ENCODE results near the gene TXNIP. TPM values are rescaled to one million over a fixed set of nuclear protein-coding genes. Genes with fewer than 3 reads are reported as not detected.

TXNIP gene
- total and polyA plus RNA-seq, 2 donors from 2014 or later, result 356 to 1,197 TPM

- Histone ChIP-seq H3K27ac (ENCODE audit: low read depth in 2 of 2, low read length in 2 of 2) (peak overlapping the region; percentile 84 to 94), H3K4me1 (ENCODE audit: control insufficient read depth in 2 of 3, insufficient read depth in 2 of 3, low read depth in 1 of 3, low read length in 3 of 3) (peaks cover 4 to 45% (median 39%) of the 10 kb centered on the region in 3 donors), H3K27me3 (ENCODE audit: control insufficient read depth, insufficient read depth, low read length) (no peaks in the 10 kb centered on the region), H3K9me3 (ENCODE audit: control insufficient read depth in 2 of 3, insufficient read depth in 1 of 3, low read length in 3 of 3) (no peaks in the 10 kb centered on the region), H3K36me3 (ENCODE audit: control insufficient read depth in 2 of 3, insufficient read depth in 3 of 3, low read length in 3 of 3) (no peaks in the 10 kb centered on the region), H3K4me3 (ENCODE audit: low read length in 3 of 3) (no peak overlapping the region), H3K9ac (ENCODE audit: low read length in 3 of 3) (peak overlapping the region in 2 of 3 donors; percentile 7 to 22)
- FAIRE-seq, result no peak
- intact Hi-C loops (cut with DNase I), result no loop called here
- DNase-seq, result no peak
- no peak for TF ChIP-seq CTCF (IDR thresholded peaks at IDR 0.05; ENCODE audit: borderline replicate concordance, extremely low read depth, insufficient read depth)
Observed at GRCh38 chr1:145983960-145984830, 12.2 kb downstream of the TXNIP start.

DNA sequence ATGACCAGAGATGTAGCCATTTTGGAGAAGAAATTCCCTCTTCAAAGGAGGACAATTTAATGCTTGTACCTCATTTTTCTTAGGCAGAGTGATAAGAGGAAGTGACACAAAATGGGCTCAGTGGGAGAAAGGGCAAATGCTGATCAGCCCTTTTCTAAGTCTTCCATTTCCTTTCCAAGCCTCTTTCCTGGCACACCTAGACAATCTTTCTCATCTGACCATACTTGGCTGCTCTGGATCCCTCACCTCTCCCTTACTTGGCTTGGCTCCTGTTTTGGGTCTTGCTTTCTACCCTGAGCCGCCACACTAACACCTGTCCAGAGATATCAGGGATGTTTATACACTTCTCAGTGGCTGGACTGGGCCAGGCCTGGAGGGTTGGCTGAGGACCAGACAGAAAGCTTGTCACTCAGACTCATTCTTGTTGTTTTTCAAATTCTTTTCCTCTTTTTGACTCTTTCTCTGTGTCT lies 13.1 kb downstream of the TXNIP start:
- intact Hi-C loops (cut with DNase I), result no loop called here
- no peaks in the 10 kb centered on the region for H3K27me3 ChIP-seq (ENCODE audit: control insufficient read depth, insufficient read depth, low read length)
- no peak overlapping the region for H3K4me3 ChIP-seq (ENCODE audit: low read length in 3 of 3)
- peak overlapping the region in 1 of 3 donors; percentile 25 for H3K9ac ChIP-seq (ENCODE audit: low read length in 3 of 3)
- no peaks in the 10 kb centered on the region for H3K9me3 ChIP-seq (ENCODE audit: control insufficient read depth in 2 of 3, insufficient read depth in 1 of 3, low read length in 3 of 3)
- no peaks in the 10 kb centered on the region for H3K36me3 ChIP-seq (ENCODE audit: control insufficient read depth in 2 of 3, insufficient read depth in 3 of 3, low read length in 3 of 3)
- FAIRE-seq, result no peak
- H3K27ac ChIP-seq (ENCODE audit: low read depth in 2 of 2, low read length in 2 of 2), result peak overlapping the region; percentile 75 to 94
- no peak for DNase-seq
- H3K4me1 ChIP-seq (ENCODE audit: control insufficient read depth in 2 of 3, insufficient read depth in 2 of 3, low read depth in 1 of 3, low read length in 3 of 3), result peaks cover 13 to 55% (median 47%) of the 10 kb centered on the region in 3 donors
- TF ChIP-seq CTCF (IDR thresholded peaks at IDR 0.05; ENCODE audit: borderline replicate concordance, extremely low read depth, insufficient read depth), result no peak

GRCh38 chr1:145982010-145982723 lies 14.2 kb downstream of the TXNIP start:
- Histone ChIP-seq H3K9ac (ENCODE audit: low read length in 3 of 3) (peak overlapping the region in 1 of 3 donors; percentile 25), H3K36me3 (ENCODE audit: control insufficient read depth in 2 of 3, insufficient read depth in 3 of 3, low read length in 3 of 3) (no peaks in the 10 kb centered on the region), H3K9me3 (ENCODE audit: control insufficient read depth in 2 of 3, insufficient read depth in 1 of 3, low read length in 3 of 3) (no peaks in the 10 kb centered on the region), H3K4me1 (ENCODE audit: control insufficient read depth in 2 of 3, insufficient read depth in 2 of 3, low read depth in 1 of 3, low read length in 3 of 3) (peaks cover 20 to 62% (median 58%) of the 10 kb centered on the region in 3 donors), H3K27me3 (ENCODE audit: control insufficient read depth, insufficient read depth, low read length) (no peaks in the 10 kb centered on the region), H3K4me3 (ENCODE audit: low read length in 3 of 3) (no peak overlapping the region), H3K27ac (ENCODE audit: low read depth in 2 of 2, low read length in 2 of 2) (peak overlapping the region; percentile 75 to 94)
- intact Hi-C loops (cut with DNase I), result no loop called here
- FAIRE-seq (no peak), DNase-seq (no peak)
- TF ChIP-seq CTCF (IDR thresholded peaks at IDR 0.05; ENCODE audit: borderline replicate concordance, extremely low read depth, insufficient read depth), result no peak

Measured in kidney (tissue), 14 donors.